GM19035 (cell line): ENCODE measurements around the gene CA10.

Experiments
- ATAC-seq: cut with Tn5 transposase; IDR thresholded peaks from one replicate; pipeline ENCODE4 v1.9.1; 2021; ENCODE audit not compliant: unreplicated experiment

The CA10 gene

DNA sequence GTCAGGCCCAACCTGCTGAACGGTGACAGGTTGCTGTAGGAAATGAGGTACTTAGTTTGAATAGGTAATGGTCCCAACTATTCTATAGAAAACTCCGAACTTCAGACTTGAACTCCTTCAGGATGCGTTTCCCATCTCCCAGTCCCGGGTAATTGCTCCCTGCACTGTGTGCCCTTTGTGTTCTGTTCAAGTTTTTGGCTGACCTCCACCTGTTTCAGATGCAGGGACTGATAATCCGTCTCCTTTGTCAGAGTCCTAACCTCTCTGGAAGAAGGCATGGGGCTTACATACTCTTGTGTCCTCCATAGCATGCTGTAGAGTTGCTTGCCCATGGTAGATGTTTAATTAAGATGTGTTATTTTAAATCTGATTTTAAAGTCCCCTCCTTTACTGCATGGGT lies 547.7 kb downstream of the CA10 start:
- ATAC-seq, result no peak

- ATAC-seq, result no peak
These were observed 548.4 kb downstream of the CA10 start for GRCh38 chr17:51610155-51610554.

GRCh38 chr17:51608251-51608933 lies 550.1 kb downstream of the CA10 start:
- no peak for ATAC-seq

GRCh38 chr17:51607512-51607911 lies 551.0 kb downstream of the CA10 start:
- no peak for ATAC-seq

GRCh38 chr17:51604299-51605020 lies 554.1 kb downstream of the CA10 start:
- no peak for ATAC-seq

DNA sequence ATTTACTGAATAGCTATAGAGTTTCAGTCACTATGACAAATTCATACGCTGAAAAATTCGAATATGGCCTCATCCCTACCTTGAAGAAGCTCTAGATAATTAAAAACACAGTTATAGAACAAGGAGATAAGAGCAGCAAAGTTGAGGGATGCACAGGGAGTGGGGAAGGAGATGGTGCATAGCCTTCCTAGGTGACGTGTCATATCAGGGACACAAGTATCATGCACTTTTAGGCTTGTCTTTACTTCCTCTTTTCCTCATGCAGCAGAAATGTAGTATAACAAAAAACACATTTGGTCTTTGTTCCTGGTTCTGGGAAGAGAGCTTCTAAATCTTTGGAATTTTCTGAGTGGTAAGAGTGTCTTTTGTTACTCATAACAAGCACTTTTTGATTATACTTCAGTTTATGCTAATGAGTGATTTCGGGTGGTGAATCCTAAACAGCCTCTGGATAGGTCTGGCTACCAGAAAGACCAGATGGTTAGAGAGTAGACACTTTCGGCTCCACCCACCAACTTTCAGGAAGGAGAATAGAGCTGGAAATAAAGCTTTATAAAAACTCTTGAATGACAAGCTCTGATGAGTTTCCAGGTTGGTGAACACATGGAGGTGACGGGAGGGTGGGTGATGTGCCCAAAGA lies 556.8 kb downstream of the CA10 start:
- no peak for ATAC-seq

DNA sequence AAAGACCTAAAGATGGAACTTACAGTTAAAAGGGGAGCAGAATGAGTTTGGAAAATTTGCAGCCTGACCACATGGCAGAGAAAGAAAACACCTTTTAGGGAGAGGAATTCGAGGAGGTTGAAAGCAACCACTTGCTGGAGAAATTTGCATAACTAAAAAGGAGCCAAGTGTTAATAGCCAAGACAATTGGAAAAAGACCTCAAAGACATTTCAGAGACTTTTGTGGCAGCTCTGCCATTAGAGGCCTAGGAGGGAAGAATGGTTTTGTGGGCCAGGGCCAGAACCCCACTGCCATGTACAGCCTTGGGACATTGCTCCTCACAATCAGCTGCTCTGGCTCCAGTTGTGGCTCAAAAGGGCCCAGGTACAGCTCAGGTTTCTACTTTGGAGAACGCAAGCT lies 559.7 kb downstream of the CA10 start:
- no peak for ATAC-seq

GRCh38 chr17:51597345-51597744 lies 561.2 kb downstream of the CA10 start:
- ATAC-seq, result no peak

- ATAC-seq, result no peak
These were observed 562.6 kb downstream of the CA10 start for GRCh38 chr17:51595826-51596398.

DNA sequence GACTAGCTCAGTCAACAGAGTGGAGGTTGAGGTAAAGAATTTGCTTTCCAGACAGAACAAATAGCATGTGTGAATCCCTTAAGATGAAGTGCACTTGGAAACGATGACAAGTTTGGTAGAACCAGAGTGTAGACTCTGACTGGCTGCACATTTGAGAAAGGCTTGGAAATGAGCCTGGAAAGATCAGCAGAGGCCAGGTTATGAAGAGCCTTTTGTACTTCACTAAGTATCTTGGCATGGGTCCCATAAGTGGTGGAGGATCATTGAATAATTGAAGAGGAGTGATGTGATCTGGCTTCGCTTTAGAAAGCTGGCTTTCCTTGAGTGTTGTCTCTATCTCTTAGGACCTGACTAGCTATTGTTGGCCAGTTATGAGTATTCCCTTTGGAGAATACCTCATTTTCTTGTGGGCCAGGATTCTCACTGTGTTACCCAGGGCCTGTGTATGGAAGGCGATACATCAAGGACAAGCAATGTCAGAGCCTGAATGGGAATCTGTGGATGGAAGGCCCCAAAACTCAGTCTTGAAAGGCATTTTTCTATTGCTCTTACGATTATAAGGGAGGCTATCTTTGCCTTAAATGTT lies 568.4 kb downstream of the CA10 start:
- no peak for ATAC-seq

DNA sequence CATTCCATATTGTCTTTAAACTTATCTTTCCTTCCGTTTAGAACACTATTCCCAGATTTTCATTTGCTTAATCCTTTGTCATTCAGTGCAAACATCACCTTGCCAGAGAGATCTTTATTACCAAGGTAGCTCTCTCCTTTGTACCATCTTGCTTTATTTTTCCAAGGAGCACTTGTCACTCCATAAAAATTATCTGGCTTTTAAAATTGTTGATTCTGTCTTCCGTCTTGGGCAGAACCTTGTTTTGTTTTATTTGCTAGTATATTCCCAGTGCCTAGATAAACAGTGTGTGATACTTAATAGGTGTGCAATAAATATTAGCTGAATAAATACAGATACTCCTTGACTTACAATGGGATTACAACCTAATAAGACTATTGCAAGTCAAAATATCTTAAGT lies 570.5 kb downstream of the CA10 start:
- no peak for ATAC-seq

DNA sequence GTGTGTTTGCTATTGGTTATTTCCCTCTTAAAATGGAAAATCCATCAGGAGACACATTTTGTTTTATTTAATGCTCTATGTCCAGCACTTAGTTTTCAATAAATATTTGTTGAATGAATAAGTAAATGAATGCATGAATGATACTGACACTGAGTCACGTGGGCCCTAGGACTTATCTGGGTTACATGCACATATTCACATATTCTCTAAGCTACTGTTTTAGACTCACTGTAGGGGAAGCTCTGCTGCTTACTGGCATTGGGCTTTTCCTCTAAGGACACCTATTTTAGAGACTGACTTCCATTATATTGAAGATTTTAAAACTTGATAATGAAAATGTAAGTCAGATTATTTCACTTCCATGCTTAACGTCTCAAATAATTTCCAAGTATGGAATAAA lies 571.0 kb downstream of the CA10 start:
- ATAC-seq, result no peak

DNA sequence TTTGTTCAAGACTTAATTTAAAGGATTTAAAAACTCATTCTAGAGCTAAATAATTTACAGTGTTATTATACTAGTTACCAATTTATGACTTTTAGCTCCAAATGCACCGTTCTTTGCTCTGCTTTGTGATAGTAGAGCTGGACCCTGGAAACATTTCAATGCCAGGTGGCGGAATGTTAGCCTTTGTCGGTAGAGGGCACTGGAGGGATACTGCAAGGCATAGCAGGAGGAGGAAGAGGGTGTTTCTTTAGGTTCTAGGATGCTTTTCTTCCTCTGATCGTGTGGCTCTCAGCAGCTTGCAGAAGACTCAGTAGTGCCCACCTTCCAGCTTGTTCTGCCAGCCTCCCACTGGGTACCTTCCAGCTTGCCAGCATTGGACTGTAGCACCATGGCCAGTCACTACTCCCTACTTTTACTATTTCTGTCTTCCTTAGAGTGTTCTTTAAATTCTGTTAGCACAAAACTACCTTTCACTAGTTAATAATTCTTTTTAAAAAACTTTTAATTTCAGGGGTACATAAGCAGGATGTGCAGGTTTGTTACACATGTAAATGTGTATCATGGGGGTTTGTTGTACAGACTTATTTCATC lies 572.9 kb downstream of the CA10 start:
- no peak for ATAC-seq

DNA sequence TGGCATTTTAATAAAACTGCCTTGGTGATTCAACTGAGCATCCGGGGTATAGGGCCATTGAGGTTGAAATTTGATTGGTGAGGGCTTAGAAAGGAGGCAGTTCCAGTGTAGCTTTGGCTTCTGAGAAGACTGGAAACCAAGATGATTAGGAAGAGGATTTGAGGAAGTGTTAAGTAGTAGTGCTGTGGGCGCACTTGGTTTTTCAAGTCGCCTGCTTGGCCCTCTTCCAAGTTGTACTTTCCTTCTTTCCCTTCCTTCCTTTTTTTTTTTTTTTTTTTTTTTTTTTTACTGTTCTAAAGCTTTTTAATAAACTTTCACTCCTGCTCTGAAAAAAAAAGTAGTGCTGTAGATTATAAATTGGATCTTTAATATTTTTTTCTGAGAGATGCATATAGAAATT lies 577.6 kb downstream of the CA10 start:
- no peak for ATAC-seq
